Esophagus squamous epithelium (tissue), 4 donors: ENCODE data around the gene CAMSAP3.

Experiments
- POLR2A ChIP-seq, 4 donors: fragments of 450-650 bp; IDR thresholded peaks; one replicate each; pipeline ENCODE4 v1.6.1; 2017; ENCODE audit warnings: antibody characterized with exemption in 4 of 4, mild to moderate bottlenecking in 4 of 4, moderate library complexity in 3 of 4
- TF ChIP-seq, protein P1 (sequence below), 6 experiments: fragments of 450-650 bp in 4 of 6; fragments of 200-600 bp in 2 of 6; sonication (generic) in 2 of 6; IDR thresholded peaks; one replicate each; pipeline ENCODE4 v1.5.1; 2016 to 2019; ENCODE audit warnings: antibody characterized with exemption in 6 of 6, mild to moderate bottlenecking in 4 of 6, moderate library complexity in 4 of 6

DNA sequence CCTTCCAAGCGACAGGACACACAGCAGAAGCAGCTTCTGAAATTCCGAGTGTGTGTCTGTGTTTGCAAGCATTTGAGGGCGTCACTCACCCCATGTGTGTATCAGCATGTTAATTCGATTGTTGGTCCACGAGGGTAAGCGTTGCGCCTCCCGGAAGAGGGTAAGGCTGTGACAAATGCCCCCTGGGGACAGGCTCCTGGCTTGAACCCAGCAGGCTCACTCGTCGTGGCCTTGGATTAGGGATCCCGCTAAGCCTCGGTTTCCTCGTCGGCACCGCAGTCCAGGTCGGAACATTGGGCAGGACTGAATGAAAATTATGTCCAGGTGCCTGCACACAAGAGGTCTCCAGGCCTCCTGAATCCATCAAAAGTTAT is 40.6 kb downstream of the CAMSAP3 start:
- no peak for TF ChIP-seq POLR2A (IDR thresholded peaks at IDR 0.05)
- TF ChIP-seq, protein P1, sequence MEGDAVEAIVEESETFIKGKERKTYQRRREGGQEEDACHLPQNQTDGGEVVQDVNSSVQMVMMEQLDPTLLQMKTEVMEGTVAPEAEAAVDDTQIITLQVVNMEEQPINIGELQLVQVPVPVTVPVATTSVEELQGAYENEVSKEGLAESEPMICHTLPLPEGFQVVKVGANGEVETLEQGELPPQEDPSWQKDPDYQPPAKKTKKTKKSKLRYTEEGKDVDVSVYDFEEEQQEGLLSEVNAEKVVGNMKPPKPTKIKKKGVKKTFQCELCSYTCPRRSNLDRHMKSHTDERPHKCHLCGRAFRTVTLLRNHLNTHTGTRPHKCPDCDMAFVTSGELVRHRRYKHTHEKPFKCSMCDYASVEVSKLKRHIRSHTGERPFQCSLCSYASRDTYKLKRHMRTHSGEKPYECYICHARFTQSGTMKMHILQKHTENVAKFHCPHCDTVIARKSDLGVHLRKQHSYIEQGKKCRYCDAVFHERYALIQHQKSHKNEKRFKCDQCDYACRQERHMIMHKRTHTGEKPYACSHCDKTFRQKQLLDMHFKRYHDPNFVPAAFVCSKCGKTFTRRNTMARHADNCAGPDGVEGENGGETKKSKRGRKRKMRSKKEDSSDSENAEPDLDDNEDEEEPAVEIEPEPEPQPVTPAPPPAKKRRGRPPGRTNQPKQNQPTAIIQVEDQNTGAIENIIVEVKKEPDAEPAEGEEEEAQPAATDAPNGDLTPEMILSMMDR (IDR thresholded peaks at IDR 0.05), result no peak
